GM08714 (cell line): ENCODE results near the gene EIPR1.
"Not testable (repeated sequence)": the region's sequence is repeated elsewhere in the genome, so short reads cannot be mapped to it uniquely, and the experiment has no call there.

Experiments used
- H3K4me3 ChIP-seq: fragments of 200-500 bp; sonication (Bioruptor generic); 2 replicates; pipeline ENCODE4 v1.5.1; 2014; ENCODE audit warnings: mild to moderate bottlenecking, low read length, inconsistent platforms
- ZNF274 ChIP-seq: IDR thresholded peaks from 2 replicates; pipeline ENCODE4 v1.6.1; 2012; ENCODE audit warnings: mild to moderate bottlenecking, low read depth, low read length

Gene EIPR1

DNA sequence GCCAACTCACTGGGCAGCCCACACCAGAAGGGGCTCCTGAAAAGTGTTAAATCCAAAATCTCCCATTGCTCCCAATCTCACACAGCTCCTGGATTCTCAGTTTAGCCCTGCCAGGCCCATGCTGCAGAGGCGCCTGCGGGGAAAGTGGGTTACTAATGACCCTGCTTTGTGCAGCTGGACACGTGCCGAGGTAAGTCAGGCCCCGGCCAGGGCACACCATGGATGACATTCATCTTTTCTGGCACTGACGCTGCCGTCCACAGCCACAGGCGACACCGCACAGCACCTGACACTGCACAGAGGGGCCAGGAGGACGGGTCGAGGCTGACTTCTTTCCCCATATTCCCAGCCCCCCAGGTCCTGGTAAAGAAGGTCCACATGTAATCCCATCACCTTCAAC is 193.5 kb downstream of the EIPR1 start:
- TF ChIP-seq ZNF274: no peak
- no peak overlapping the region for H3K4me3 ChIP-seq

GRCh38 chr2:3183766-3184165 is 193.9 kb downstream of the EIPR1 start:
- TF ChIP-seq ZNF274: no peak
- no peak overlapping the region for H3K4me3 ChIP-seq

- no peak for TF ChIP-seq ZNF274
- no peak overlapping the region for H3K4me3 ChIP-seq
These were observed 194.8 kb downstream of the EIPR1 start for GRCh38 chr2:3182848-3183247.

GRCh38 chr2:3181416-3182010 is 196.1 kb downstream of the EIPR1 start:
- H3K4me3 ChIP-seq: no peak overlapping the region
- no peak for TF ChIP-seq ZNF274

DNA sequence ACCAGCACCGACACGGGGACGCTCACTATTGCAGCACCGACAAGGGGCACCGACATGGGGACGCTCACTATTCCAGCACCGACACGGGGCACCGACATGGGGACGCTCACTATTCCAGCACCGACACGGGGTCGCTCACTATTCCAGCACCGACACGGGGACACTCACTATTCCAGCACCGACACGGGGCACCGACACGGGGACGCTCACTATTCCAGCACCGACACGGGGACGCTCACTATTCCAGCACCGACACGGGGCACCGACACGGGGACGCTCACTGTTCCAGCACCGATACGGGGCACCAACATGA is 196.8 kb downstream of the EIPR1 start:
- not testable (repeated sequence) for H3K4me3 ChIP-seq

DNA sequence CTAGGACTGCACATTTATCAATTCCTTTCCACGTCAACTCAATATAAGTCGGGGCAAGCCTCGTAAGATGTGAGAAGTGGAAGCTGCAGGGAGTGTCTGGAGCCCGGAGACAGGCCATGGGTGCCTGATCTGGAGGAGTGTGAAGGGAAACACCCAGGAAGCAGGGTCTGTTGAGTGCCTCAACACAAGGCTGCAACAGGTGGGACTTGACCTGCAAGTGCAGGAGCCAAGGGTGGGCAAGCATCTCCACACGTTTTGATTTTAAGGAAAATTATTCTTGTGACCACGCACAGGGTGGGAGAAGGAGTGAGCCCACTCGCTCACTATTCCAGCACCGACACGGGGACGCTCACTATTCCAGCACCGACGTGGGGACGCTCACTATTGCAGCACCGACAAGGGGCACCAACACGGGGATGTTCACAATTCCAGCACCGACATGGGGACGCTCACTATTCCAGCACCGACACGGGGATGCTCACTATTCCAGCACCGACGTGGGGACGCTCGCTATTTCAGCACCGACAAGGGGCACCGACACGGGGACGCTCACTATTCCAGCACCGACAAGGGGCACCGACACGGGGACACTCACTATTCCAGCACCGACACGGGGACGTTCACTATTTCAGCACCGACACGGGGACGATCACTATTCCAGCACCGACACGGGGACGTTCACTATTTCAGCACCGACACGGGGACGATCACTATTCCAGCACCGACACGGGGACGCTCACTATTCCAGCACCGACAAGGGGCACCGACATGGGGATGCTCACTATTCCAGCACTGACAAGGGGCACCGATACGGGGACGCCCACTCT is 197.3 kb downstream of the EIPR1 start:
- TF ChIP-seq ZNF274: no peak
- no peak overlapping the region for H3K4me3 ChIP-seq

DNA sequence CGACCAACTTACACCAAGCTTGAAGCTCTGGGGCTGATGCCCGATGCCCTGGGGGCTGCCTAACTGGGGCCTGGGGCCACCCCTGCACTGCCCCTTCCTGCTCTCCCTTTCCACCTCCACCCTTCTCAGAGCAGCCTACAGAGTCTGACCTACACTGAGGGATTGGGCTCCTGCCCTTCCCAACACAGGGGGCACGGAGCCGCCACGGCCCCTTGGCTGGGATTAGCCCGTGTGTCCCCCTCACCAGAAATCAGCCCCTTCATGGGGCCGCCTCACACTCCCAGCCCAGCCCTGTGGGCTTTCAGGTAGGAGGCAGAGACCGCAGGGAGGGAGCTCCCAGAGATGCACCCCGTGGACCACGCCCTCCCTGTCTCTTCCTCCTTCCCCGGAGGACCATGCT is 198.0 kb downstream of the EIPR1 start:
- TF ChIP-seq ZNF274: no peak
- H3K4me3 ChIP-seq: no peak overlapping the region

- TF ChIP-seq ZNF274: no peak
- no peak overlapping the region for H3K4me3 ChIP-seq
These were observed 198.4 kb downstream of the EIPR1 start for GRCh38 chr2:3179208-3179607.

DNA sequence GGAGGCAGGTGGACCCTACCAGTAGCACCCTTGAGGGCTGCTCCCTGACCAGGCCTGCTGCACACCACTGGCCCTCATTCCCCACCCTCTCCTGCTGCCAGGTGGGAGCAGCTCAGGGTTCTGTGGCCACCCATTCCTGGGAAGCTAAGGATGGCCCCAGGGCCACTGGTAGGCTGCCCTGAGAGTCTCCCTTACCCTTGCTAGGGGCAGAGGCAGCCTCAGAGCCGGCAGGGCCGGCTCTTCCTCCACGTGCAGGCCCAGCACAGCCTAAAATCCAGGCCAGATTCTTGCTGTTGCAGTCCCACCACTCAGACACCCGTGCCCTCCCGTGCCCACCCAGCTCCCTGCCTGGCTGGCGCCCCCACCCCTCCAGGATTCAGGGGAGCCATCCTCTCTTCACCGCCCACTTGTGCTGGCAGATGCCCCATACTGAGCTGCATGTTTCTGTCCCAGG is 199.0 kb downstream of the EIPR1 start:
- no peak overlapping the region for H3K4me3 ChIP-seq
- TF ChIP-seq ZNF274: no peak

DNA sequence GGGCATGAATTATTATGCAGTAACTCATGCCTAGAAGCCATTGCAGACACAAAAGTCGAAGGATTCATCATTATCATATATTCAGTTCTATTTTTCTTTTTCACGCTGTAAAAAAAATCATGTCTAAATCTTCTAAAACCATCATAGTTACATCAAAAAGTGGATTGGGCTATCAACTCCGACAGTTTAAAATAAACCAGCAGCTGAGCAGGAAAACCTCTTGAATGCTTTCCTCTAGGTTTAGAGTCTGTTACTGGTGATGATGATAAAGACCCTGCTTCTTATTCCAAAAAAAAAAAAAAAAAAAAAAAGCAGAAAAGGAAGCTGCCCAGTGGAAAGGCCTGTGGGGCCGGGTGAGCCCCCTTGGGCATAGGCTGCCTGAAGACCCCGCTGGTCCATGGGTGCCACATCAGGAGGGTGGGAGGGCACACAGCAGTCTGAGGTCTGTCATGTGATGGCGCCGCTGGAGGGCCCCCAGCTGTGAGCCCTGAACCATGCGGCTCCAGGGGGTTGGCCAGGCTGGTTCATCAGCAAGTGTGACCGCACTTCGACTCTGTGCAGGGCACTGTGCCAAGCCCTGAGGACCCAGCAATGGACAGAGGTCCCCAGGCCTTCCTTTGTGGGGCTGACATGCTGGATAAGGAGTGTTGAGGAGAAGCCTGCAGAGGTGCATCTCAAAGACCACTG is 199.6 kb downstream of the EIPR1 start:
- no peak for TF ChIP-seq ZNF274
- H3K4me3 ChIP-seq: no peak overlapping the region

- H3K4me3 ChIP-seq: no peak overlapping the region
- TF ChIP-seq ZNF274: no peak
These were observed 200.8 kb downstream of the EIPR1 start for GRCh38 chr2:3176869-3177255.

DNA sequence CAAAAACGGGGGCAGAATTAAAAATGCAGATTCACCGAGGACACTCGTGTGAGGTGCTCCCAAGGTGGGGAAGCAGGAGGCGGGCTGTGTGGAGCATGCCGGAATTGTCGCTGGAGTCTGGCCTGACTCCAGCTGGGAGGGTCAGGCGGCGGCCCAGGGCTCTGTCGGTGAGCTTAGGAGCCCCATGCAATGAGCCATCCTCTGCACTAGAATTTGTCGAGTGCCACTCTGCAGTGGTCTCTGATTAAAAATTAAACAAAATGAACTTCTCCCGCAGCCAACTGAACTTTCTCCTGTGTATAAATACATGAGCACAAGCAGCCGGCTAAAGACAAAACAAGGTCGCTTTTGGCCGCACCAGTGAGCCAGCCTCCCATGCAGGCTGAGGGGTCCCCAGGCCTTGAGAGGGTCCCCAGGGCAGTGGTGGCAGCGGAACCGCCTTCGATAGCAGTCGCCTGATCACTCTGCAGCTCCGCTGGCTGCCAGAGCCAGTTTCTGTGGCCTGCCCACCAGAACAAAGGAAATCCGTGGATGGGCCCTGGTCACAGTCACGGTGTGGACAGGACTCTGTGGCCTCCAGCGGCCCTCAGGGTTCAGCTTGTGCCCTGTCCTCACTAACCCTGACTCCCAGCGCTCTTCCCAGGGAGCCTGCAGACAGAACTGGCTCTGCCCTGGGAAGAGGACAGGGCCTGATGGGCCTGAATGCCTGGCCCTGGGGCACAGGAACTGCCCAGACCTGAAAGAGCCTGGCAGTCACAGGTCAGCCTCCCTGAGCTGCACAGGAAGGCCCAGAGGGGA is 201.3 kb downstream of the EIPR1 start:
- no peak for TF ChIP-seq ZNF274
- no peak overlapping the region for H3K4me3 ChIP-seq

- H3K4me3 ChIP-seq: no peak overlapping the region
- no peak for TF ChIP-seq ZNF274
These were observed 202.1 kb downstream of the EIPR1 start for GRCh38 chr2:3175568-3175955.

- no peak for TF ChIP-seq ZNF274
- H3K4me3 ChIP-seq: no peak overlapping the region
These were observed 202.7 kb downstream of the EIPR1 start for GRCh38 chr2:3174626-3175567.
